H4 (cell line): ENCODE data around the gene FAM53A. TPM values are rescaled to one million over a fixed set of nuclear protein-coding genes. Genes with fewer than 3 reads are reported as not detected.

Source experiments
- DNase-seq: peaks from one replicate; pipeline ENCODE4 v3.0.0-alpha.2; 2015; ENCODE audit warnings: low spot score
- total RNA-seq: library from RNA; depleted of rRNA; stranded (reverse); fragments of >200 nt; shearing (Covaris generic); gene quantifications from 2 replicates; pipeline ENCODE4 v1.2.3, GENCODE V29; 2014; rRNA removed

FAM53A gene
- 0.04 and 0.46 TPM in 2 replicates for total RNA-seq

GRCh38 chr4:1683736-1684505 lies at the start of gene FAM53A:
TSS of gene FAM53A (minus strand) at chr4:1684313. CDS start at chr4:1668741, 15,572 bp downstream.
- DNase-seq, result peak; percentile 69

GRCh38 chr4:1732911-1733310 lies 48.8 kb upstream of the FAM53A start:
- DNase-seq, result no peak

DNA sequence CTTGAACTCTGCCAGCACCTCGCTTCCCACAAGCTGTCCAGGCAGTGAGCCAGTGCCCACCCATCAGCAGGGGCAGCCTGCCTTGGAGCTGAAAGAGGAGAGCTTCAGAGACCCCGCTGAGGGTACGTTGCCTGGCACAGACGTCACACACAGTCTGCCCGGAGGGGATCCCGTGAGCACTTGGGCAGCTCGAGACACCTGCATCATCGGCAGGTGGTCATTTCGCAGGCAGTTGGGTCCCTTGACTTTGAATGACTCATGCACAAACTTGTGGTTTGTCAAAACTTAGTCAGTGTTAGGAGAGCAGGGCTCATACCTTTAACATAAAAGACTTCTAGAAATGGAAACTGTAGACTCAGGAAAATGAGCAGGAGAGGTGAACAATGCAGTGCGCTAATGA lies 47.1 kb upstream of the FAM53A start:
- DNase-seq, result no peak

- DNase-seq, result no peak
Measured at GRCh38 chr4:1730532-1731135, 46.5 kb upstream of the FAM53A start.

DNA sequence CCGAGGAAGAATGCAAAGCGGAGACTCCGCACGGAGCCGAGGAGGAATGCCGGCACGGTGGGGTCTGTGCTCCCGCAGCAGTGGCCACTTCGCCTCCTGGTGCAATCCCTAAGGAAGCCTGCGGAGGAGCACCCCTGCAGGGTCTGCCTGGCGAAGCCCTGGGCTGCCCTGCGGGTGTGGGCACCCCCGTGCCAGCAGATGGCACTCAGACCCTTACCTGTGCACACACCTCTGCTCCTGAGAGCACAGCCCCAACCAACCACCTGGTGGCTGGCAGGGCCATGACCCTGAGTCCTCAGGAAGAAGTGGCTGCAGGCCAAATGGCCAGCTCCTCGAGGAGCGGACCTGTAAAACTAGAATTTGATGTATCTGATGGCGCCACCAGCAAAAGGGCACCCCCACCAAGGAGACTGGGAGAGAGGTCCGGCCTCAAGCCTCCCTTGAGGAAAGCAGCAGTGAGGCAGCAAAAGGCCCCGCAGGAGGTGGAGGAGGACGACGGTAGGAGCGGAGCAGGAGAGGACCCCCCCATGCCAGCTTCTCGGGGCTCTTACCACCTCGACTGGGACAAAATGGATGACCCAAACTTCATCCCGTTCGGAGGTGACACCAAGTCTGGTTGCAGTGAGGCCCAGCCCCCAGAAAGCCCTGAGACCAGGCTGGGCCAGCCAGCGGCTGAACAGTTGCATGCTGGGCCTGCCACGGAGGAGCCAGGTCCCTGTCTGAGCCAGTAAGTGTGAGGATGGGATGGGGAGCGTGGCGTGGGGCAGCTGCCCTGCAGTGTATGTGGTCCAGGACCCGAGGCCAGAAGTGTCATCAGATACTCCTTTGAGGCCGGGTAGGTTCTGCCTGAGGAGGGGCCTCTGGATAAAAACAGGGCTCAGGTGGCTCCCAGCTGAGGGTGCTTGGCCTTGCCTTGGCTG lies 44.2 kb upstream of the FAM53A start:
- no peak for DNase-seq

GRCh38 chr4:1727117-1728031 lies 43.3 kb upstream of the FAM53A start:
- DNase-seq, result peak; percentile 97

DNA sequence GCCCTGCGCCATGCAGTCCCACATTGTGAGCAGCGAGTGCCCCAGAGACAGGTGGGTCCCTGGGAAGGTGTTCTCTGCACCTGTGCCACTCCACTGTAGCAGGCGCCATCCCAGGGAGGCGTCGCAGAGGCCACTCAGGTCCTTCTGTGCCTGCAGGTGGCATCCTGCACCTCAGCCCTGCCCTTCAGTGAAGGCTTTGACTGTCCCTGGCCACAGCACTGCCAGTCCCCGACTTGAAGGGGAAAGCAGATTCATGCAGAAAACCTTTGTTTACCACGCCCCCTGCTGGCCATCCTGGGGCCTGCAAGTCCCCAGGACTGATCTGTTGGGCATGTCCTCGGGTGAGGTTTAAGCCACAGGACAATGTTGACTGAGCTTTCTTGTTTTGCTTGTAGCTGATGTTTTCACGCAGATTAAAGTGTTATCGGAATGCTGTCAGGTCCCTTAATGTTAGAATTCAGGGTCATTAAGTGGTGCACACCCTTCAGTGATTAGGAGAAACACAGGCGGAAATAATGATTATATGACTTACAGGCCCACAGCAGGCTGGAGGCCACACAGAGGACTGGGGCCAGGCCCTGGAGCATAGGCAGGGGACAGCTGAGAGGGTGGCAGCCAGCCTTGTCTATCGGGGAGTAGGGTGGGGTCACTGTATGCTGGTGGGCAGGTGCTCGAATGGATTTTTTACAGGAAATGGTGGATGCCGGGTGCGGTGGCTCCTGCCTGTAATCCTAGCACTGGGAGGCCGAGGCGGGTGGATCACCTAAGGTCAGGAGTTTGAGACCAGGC lies 42.2 kb upstream of the FAM53A start:
- DNase-seq, result peak; percentile 86

- no peak for DNase-seq
Measured at GRCh38 chr4:1725521-1725920, 41.4 kb upstream of the FAM53A start.

DNA sequence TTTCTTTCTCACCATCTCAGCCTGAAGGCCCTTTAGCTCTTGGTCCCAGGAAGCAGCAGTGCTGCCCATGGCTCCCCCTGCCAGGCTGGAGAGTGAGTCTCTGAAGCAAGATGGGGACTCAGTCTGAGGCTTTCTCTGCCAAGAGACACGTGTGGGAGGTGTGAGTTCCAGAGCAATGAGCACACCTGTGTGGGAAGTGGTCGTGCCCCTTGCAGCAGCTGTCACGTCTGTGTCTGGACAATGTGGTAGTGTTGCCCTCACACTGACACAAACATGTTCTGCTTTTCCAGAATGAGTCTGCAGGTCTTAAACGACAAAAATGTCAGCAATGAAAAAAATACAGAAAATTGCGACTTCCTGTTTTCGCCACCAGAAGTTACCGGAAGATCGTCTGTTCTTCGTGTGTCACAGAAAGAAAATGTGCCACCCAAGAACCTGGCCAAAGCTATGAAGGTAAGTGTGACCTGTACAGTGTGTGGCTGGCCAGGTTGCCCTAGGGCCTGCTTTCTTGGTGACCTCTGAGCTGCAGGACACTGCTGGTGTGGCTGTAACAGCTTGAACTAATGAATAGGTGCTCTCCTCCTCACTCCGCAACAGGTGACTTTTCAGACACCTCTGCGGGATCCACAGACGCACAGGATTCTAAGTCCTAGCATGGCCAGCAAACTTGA lies 39.2 kb upstream of the FAM53A start:
- DNase-seq, result no peak

GRCh38 chr4:1722551-1723118 lies 38.5 kb upstream of the FAM53A start:
- DNase-seq, result no peak

- DNase-seq, result no peak
Measured at GRCh38 chr4:1721666-1722550, 37.8 kb upstream of the FAM53A start.

- peak; percentile 94 for DNase-seq
Measured at GRCh38 chr4:1721003-1721665, 37.0 kb upstream of the FAM53A start, which contains the start of the genes TACC3 and TMEM129. TSS of gene TACC3 (plus strand) at chr4:1721521. CDS start at chr4:1723422, 1,901 bp downstream. TSS of gene TMEM129 (minus strand) at chr4:1721323. CDS start at chr4:1720837, 486 bp downstream.

DNA sequence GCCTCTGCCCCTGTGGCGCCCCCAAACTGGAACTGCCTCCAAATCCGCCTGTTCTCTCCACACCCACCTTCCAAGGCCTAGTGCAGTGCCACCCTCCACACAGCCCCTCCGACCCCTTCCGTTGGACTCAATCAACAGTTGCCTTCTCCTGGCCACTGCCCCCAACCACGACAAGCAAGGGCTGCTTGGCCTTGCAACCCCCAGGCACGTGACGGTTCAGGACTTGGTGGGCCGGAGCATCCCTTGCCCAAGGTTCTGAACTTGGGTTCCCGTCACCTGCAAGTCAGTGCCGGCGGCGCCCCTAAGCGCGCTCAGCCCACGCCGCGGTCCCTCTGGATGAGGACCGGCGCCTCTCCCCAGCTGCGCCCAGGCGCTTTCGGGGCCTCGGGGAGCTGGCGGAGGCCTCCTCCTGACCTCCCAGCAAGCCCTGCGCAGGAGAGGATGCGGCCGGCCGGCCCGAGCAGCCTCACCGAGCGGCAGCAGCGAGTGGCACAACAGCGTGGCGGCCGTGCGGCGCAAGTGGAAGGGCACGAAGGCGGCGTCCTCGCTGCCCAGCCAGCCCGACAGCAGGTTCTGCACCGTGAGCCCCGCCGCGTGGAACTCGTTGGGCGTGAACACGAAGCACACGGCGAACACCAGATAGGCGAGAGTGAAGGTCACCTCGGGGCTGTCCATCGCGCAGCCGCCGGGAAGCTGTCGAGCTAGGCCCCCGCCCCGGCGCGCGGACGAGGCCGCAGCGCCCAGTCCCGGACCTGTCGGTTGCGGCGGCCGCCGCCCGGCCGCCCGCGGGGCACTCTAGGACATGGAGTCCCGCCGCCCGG lies 36.3 kb upstream of the FAM53A start:
- DNase-seq, result peak; percentile 24

DNA sequence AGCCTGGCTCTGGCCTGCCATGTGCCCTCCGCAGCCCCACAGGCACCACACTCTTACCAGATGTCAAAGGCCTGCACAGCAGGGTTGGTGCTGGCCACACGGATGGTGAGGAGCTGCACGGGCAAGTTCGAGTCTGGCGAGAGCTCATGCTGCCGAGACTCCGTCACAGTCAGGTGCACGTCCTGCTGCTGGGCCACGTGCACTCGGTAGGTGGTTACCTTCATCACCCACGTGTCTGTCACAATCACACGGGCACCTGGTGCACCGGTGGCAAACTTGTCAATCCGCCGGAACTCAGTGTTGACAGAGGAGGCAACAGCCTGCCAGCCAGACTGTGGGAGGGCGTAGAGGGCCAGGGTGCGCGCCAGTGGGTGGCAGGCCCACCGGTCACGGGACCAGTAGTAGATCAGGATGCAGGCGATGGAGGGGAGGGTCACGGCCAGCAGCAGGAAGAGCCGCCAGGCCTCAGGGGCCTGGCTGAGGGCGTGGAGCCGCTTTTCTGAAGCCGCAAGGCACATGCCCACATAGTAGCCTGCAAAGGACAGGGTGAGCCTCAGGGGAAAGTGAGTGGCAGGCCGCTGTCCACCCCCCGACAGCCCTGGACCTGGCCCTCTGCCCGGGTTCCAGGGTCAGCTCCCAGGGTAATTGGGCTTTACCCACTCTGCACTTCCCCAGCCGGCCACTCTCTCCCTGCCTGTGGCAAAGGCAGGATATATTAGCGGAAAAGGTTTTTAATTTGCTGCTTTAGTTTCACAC lies 34.2 kb upstream of the FAM53A start:
- peak; percentile 8 for DNase-seq

- DNase-seq, result peak; percentile 6
Measured at GRCh38 chr4:1717129-1718094, 33.3 kb upstream of the FAM53A start.
